A549 (cell line): ENCODE data around the gene SP2. TPM values are rescaled to one million over a fixed set of nuclear protein-coding genes. Genes with fewer than 3 reads are reported as not detected.

Experiments used
- ATAC-seq, 2 experiments: fragments of 200-7000 bp in 1 of 2; fragments of >200 bp in 1 of 2; cut with Nextera tagmentation in 1 of 2; cut with Tn5 transposase in 1 of 2; 3 replicates each; pipeline versions ENCODE4 v1.8.0 to v1.9.1; 2018 to 2020; ENCODE audit warnings: mild to moderate bottlenecking in 1 of 2, moderate library complexity in 1 of 2
- CTCF ChIA-PET: fragments of 300-600 bp; sonication (Branson Sonifier 250); formaldehyde crosslinking; extraction: SDS; loops from one replicate; lab custom pipeline; 2021; ENCODE audit warnings: antibody characterized with exemption, inconsistent platforms; lab: Yijun Ruan, JAX
- POLR2A ChIA-PET: fragments of 350-600 bp; formaldehyde crosslinking; extraction: SDS; loops from one replicate; lab custom pipeline; 2021; ENCODE audit warnings: antibody characterized with exemption, inconsistent platforms; lab: Yijun Ruan, JAX
- DNase-seq, 2 experiments: peaks; one replicate each; pipeline versions ENCODE4 v3.0.0 to v3.0.0-alpha.2; 2011 to 2016; ENCODE audit warnings: low read depth in 1 of 2, low spot score in 1 of 2
- FAIRE-seq: peaks from 2 replicates; lab custom pipeline; 2011; peaks lifted over from hg19 to GRCh38; lab: Jason Lieb, UNC
- H3K27ac ChIP-seq, 2 experiments: fragments of >200 bp; sonication (Bioruptor Twin); formaldehyde crosslinking; 3 replicates each; pipeline ENCODE4 v1.5.1; 2016 to 2017
- H3K4me1 ChIP-seq: fragments of >200 bp; sonication (Bioruptor Twin); formaldehyde crosslinking; 3 replicates; pipeline ENCODE4 v1.6.1; 2016
- H3K4me2 ChIP-seq: fragments of >200 bp; sonication (Bioruptor Twin); formaldehyde crosslinking; 3 replicates; pipeline ENCODE4 v1.6.1; 2016
- H3K4me3 ChIP-seq: fragments of >200 bp; sonication (Bioruptor Twin); formaldehyde crosslinking; 3 replicates; pipeline ENCODE4 v1.5.1; 2016
- H3K9me3 ChIP-seq: fragments of >200 bp; sonication (Bioruptor Twin); formaldehyde crosslinking; 3 replicates; pipeline ENCODE4 v1.6.1; 2016
- CEBPB ChIP-seq, 2 experiments: fragments of >200 bp in 1 of 2; sonication (Bioruptor Twin) in 1 of 2; formaldehyde crosslinking in 1 of 2; IDR thresholded peaks; 2 replicates each; pipeline ENCODE4 v1.6.1; 2012 to 2016
- EHF ChIP-seq: fragments of 250-450 bp; sonication (Bioruptor Pico); IDR thresholded peaks from 2 replicates; pipeline ENCODE4 v1.5.0; 2020; ENCODE audit warnings: mild to moderate bottlenecking
- FOSB ChIP-seq: fragments of 250-450 bp; sonication (Bioruptor Pico); IDR thresholded peaks from 2 replicates; pipeline ENCODE4 v1.5.0; 2020; ENCODE audit warnings: mild to moderate bottlenecking, moderate library complexity
- FOXS1 ChIP-seq: fragments of 250-450 bp; sonication (Bioruptor Pico); IDR thresholded peaks from 2 replicates; pipeline ENCODE4 v1.5.0; 2020; ENCODE audit warnings: mild to moderate bottlenecking, moderate library complexity
- HOXB5 ChIP-seq: fragments of 250-450 bp; sonication (Bioruptor Pico); IDR thresholded peaks from 2 replicates; pipeline ENCODE4 v1.5.0; 2020; ENCODE audit warnings: mild to moderate bottlenecking, moderate library complexity
- JUN ChIP-seq, 2 experiments: fragments of >200 bp; sonication (Bioruptor Twin); formaldehyde crosslinking; IDR thresholded peaks; 2 replicates in 1 of 2; 3 replicates in 1 of 2; pipeline ENCODE4 v1.6.1; 2016 to 2017
- KDM5A ChIP-seq: fragments of 200-600 bp; sonication (generic); IDR thresholded peaks from 2 replicates; pipeline ENCODE4 v1.6.1; 2016; ENCODE audit warnings: antibody characterized with exemption, mild to moderate bottlenecking
- NFE2L2 ChIP-seq: fragments of 150-350 bp; conservative IDR thresholded peaks from 2 replicates; pipeline ENCODE4 v1.6.1; 2014; ENCODE audit warnings: low read length
- NR3C1 ChIP-seq: fragments of >200 bp; sonication (Bioruptor Twin); formaldehyde crosslinking; IDR thresholded peaks from 3 replicates; pipeline ENCODE4 v1.6.1; 2017
- PHF8 ChIP-seq: fragments of 200-600 bp; sonication (generic); IDR thresholded peaks from 2 replicates; pipeline ENCODE4 v1.6.1; 2016; ENCODE audit warnings: low read depth, mild to moderate bottlenecking, antibody characterized with exemption, moderate library complexity, borderline replicate concordance
- POLR2A ChIP-seq: IDR thresholded peaks from 2 replicates; pipeline ENCODE4 v1.6.1; 2012; ENCODE audit warnings: mild to moderate bottlenecking, low read length
- RAD21 ChIP-seq, 2 experiments: fragments of >200 bp in 1 of 2; sonication (Bioruptor Twin) in 1 of 2; formaldehyde crosslinking in 1 of 2; IDR thresholded peaks in 1 of 2; conservative IDR thresholded peaks in 1 of 2; 2 replicates in 1 of 2; 3 replicates in 1 of 2; pipeline ENCODE4 v1.6.1; 2012 to 2018; ENCODE audit warnings: inconsistent platforms in 1 of 2
- TFCP2L1 ChIP-seq: fragments of 250-450 bp; sonication (Bioruptor Pico); IDR thresholded peaks from 2 replicates; pipeline ENCODE4 v1.5.0; 2021; ENCODE audit warnings: mild to moderate bottlenecking
- TP53 ChIP-seq: fragments of 250-450 bp; sonication (Bioruptor Pico); IDR thresholded peaks from 2 replicates; pipeline ENCODE4 v1.5.0; 2021; ENCODE audit warnings: mild to moderate bottlenecking, moderate library complexity
- USF2 ChIP-seq: fragments of 450-650 bp; IDR thresholded peaks from 2 replicates; pipeline ENCODE4 v1.6.1; 2014; ENCODE audit warnings: antibody characterized with exemption
- ZC3H11A ChIP-seq: fragments of 450-650 bp; IDR thresholded peaks from 2 replicates; pipeline ENCODE4 v1.6.1; 2014; ENCODE audit warnings: antibody characterized with exemption, mild to moderate bottlenecking
- ZFP36 ChIP-seq: fragments of 450-650 bp; IDR thresholded peaks from 2 replicates; pipeline ENCODE4 v1.6.1; 2014; ENCODE audit warnings: borderline replicate concordance; ENCODE audit not compliant: partially characterized antibody
- ZSCAN20 ChIP-seq: fragments of 250-450 bp; sonication (Bioruptor Pico); IDR thresholded peaks from 2 replicates; pipeline ENCODE4 v1.8.0; 2022; ENCODE audit warnings: mild to moderate bottlenecking, moderate library complexity
- WGBS: methylation state at CpG from one replicate; pipeline ENCODE4 v1.1.6; 2017; ENCODE audit errors: missing lambda C conversion rate; 5-methylcytosine and 5-hydroxymethylcytosine counted together
- polyA plus RNA-seq, 4 experiments: library from polyadenylated mRNA; depleted of rRNA in 3 of 4; stranded (reverse); fragments of >200 nt; fragmentation: RNase III in 1 of 4; extraction: RNeasy Plus Mini Kit Qiagen cat#74134 plus additional on column Dnase treatment in 1 of 4; gene quantifications; 2 replicates in 3 of 4; 3 replicates in 1 of 4; pipeline ENCODE4 v1.2.3, GENCODE V29; 2011 to 2017

Gene SP2
- polyA plus RNA-seq, 2 of the 4 experiments (the other 2 are of a cell fraction), result 6.2 to 11.6 TPM

DNA sequence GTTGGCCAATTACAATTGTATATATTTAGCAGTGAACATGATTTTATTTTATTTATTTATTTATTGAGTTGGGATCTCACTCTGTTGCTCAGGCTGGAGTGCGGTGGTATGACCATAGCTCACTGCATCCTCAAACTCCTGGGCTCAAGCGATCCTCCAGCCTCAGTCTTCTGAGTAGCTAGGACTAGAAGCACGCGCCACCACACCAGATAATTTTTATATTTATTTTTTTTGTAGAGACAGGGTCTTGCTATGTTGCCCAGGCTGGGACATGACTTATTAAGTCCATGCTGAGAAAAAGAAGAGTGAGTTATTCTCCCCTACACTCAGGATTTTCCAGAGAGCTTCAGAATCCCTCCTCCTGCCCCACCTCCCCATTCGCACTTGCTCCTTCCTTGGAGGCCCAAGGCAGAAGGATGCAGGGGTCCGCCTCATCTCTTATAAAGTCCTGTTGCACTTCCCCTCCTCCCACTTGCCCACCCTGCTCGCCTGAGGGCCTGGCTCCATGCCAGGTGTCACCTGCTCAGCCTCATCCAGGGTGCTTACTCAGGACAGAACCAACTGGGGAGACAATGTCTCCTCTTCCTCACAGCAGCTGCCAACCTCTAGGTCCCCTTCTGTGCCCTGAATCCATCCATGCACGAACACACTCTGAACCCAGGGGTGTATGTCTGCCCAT lies 16.1 kb upstream of the SP2 start:
- CTCF ChIA-PET, result interaction anchor here (0.6 to 18.8 kb wide), 5 partner anchors 7 to 84 kb away, joined by 3 to 1860 read pairs (median 5); partner anchors contain the start of genes LRRC46, MRPL10, SCRN2 and SP6
- Histone ChIP-seq H3K27ac (no peak overlapping the region), H3K4me3 (no peak overlapping the region), H3K9me3 (no peaks in the 10 kb centered on the region), H3K4me2 (no peak overlapping the region), H3K4me1 (0 out of 3 replicates have a peak, but pooled peaks cover 6% of the 10 kb centered on the region)
- TF ChIP-seq PHF8 (no peak), HOXB5 (CRISPR knock-in tag) (no peak), ZSCAN20 (no peak), EHF (CRISPR knock-in tag) (no peak), NFE2L2 (no peak), KDM5A (no peak), FOXS1 (CRISPR knock-in tag) (no peak), ZC3H11A (no peak), CEBPB (IDR thresholded peaks at IDR 0.05) (no peak), POLR2A (no peak), USF2 (no peak), TFCP2L1 (CRISPR knock-in tag) (no peak), TP53 (no peak)
- POLR2A ChIA-PET, result interaction anchor here (0.6 to 1.0 kb wide), 2 partner anchors 16 to 143 kb away, joined by 4 to 6 read pairs; partner anchors contain the start of gene SP2
- no peak for FAIRE-seq
- 72% methylated on average over 8 of the region's 8 CpGs for WGBS
- DNase-seq, result no peak
- no peak for ATAC-seq

GRCh38 chr17:47882247-47882646 lies 13.8 kb upstream of the SP2 start:
- Histone ChIP-seq H3K9me3 (no peaks in the 10 kb centered on the region), H3K4me2 (no peak overlapping the region), H3K4me1 (peaks cover 7% of the 10 kb centered on the region; the same call in 2 of the 3 replicates), H3K27ac (no peak overlapping the region; a peak in 1 of 6 replicates), H3K4me3 (no peak overlapping the region)
- ATAC-seq, result no peak
- WGBS, result 64% methylated on average over 7 of the region's 7 CpGs
- ChIA-PET POLR2A (interaction anchor here (0.8 kb wide), 1 partner anchor 13 kb away, joined by 3 read pairs; the partner anchor contains the start of gene SP2), CTCF (interaction anchor here (0.7 to 18.8 kb wide), 8 partner anchors 4 to 136 kb away, joined by 3 to 1860 read pairs (median 6); partner anchors contain the start of genes LRRC46, MRPL10, SCRN2 and SP2)
- no peak for TF ChIP-seq RAD21 (conservative IDR thresholded peaks at IDR 0.05 in 1 of 2, IDR thresholded peaks at IDR 0.05 in 1 of 2)
- DNase-seq, result no peak
- no peak for FAIRE-seq

GRCh38 chr17:47882695-47883588 lies 13.1 kb upstream of the SP2 start:
- no peak overlapping the region for H3K4me2 ChIP-seq
- no peak for TF ChIP-seq ZFP36
- TF ChIP-seq TP53, result no peak
- no peak for TF ChIP-seq JUN (IDR thresholded peaks at IDR 0.05)
- TF ChIP-seq FOSB (CRISPR knock-in tag), result no peak
- no peak for TF ChIP-seq NR3C1
- TF ChIP-seq EHF (CRISPR knock-in tag), result no peak
- ATAC-seq (no peak), FAIRE-seq (peak; percentile 18), DNase-seq (no peak)
- ChIA-PET POLR2A (interaction anchor here (1.9 kb wide), 1 partner anchor 13 kb away, joined by 7 read pairs; the partner anchor contains the start of gene SP2), CTCF (interaction anchor here (0.7 to 18.8 kb wide), 11 partner anchors 4 to 234 kb away, joined by 3 to 1860 read pairs (median 3); partner anchors contain the start of genes LRRC46, MRPL10, SCRN2 and SP2)
- H3K4me1 ChIP-seq, result peaks cover 7% of the 10 kb centered on the region; the same call in 2 of the 3 replicates
- no peaks in the 10 kb centered on the region for H3K9me3 ChIP-seq
- H3K4me3 ChIP-seq, result no peak overlapping the region
- H3K27ac ChIP-seq, result no peak overlapping the region; a peak in 1 of 6 replicates
- WGBS, result 76% methylated on average over 9 of the region's 9 CpGs
